HG02571 (cell line): Measurements from ENCODE around the gene GFM1.
"Not testable (repeated sequence)": the region's sequence is repeated elsewhere in the genome, so short reads cannot be mapped to it uniquely, and the experiment has no call there.

ENCODE experiments used
- ATAC-seq: cut with Tn5 transposase; IDR thresholded peaks from one replicate; pipeline ENCODE4 v1.9.1; 2021; ENCODE audit warnings: mild to moderate bottlenecking, moderate library complexity; ENCODE audit not compliant: unreplicated experiment

The GFM1 gene

DNA sequence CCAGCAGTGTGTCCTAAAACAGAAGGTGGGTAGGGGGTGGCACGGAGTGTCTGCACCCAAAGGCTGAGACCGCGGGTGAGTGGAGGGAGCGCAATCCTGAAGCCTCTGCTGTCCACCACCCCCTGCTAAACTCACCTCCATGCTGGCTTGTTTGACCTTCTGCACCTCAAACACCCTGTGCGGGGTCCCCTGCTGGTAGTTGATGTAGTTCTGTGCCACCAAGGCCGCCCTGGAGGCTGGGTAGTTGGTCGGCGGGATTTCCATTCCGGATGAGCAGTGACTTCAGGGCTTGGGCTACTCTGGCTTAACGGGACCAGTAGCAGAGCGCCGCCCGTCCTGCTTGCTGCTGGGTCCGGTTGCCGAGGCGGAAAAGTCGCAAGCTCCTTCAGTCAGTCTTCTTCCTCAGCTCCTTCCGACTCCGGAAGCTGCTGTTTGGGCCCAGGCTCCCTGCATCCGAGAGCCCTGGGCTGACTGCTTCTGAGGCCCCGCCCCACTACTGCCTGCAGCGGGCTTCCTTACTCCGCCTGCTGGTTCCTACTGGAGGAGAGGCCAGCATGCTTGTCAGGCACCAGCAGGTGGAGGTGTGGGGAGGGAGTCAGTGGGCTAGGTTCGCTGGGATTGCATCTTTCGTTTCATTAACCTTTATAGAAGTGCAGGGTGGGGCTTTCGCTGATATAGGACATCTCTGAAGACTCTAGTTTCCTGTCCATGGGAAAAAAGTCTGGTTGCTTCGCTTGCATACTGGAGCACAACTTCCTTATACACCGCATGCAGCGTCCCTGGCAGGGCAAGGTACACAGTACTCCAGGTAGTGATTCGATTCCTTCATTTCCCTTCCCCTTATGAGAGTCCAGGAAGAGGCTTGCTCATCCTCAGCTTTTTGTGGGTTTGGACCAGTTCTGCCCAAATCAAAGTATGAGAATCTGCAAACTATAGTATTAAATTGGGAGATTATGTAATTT is 28.2 kb downstream of the GFM1 start, which contains the start of gene LXN:
Gene LXN, minus strand, starts transcription at position 434 of the 962 bp plus-strand sequence. Its CDS starts 170 bp downstream, at position 264.
- peak; percentile 100 for ATAC-seq

DNA sequence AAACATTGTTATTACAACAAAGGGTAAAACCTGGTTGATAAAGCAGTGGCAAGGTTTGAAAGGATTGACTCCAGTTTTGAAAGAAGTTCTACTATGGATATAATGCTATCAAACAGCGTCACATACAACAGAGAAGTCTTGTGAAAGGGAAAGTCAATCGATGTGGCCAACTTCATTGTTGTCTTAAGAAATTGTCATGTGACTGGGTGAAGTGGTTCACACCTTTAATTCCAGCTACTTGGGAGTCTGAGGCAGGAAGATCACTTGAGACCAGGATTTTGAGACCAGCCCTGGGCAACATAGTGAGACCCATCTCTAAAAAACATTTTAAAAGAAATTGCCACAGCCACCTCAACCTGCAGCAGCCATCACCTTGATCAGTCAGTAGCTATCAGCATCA is 34.4 kb downstream of the GFM1 start:
- ATAC-seq: no peak

- no peak for ATAC-seq
These were observed 35.2 kb downstream of the GFM1 start for GRCh38 chr3:158679547-158680000.

GRCh38 chr3:158680861-158681260 is 36.5 kb downstream of the GFM1 start:
- ATAC-seq: no peak

DNA sequence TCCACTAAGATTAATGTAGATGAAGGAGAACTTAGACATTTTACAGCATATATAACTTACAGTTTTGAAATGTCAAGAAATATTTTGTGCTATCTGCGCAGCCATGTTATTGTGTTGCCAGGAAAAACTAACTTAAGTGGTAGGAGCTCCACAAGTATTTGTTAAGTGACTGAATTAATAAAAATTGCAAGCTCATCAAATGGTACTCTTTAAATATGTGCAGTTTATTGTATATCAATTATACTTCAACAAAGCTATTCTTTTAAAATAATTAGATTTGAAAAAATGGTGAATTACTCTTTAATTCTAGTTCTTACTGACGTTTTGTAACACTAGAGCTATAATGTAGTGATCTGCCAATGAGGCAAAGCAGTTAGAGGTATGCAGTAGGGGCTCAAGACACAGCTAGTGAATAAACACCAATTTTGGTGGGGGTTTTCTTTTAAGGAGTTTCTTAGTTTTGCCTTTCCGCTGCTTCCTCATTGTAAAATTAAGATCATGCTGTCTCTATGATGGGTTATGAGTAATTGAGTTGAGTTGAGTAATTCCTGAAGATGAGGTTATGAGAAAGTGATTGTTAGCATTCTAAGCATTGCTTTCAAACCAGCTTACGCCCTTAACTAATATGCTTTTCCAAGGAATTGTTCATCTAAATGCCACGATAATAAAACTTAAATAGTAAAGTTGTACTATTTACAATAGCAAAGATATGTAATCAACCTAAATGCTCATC is 39.1 kb downstream of the GFM1 start:
- ATAC-seq: no peak

GRCh38 chr3:158685159-158685558 is 40.8 kb downstream of the GFM1 start:
- no peak for ATAC-seq

- ATAC-seq: not testable (repeated sequence)
These were observed 49.6 kb downstream of the GFM1 start for GRCh38 chr3:158693866-158694456.

GRCh38 chr3:158696618-158697017 is 52.3 kb downstream of the GFM1 start:
- no peak for ATAC-seq

DNA sequence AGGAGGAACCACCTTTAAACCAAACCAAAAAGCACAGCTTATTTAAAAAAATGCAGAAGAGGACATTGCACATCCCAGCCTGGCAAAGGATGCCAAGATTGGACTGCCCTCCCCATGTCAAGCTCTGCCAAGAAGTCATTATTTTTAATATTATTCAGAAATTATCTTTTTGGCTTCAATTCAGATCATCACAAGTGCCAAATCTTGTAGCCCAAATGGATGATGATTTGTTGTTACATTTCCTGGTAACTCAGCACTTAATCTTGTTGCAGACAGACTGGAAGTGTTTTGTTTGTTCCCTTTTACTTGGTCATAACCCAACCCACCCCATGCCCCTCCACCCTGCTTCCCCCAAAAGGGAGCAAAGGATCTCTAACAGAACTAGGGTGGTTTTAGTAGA is 56.2 kb downstream of the GFM1 start:
- no peak for ATAC-seq

DNA sequence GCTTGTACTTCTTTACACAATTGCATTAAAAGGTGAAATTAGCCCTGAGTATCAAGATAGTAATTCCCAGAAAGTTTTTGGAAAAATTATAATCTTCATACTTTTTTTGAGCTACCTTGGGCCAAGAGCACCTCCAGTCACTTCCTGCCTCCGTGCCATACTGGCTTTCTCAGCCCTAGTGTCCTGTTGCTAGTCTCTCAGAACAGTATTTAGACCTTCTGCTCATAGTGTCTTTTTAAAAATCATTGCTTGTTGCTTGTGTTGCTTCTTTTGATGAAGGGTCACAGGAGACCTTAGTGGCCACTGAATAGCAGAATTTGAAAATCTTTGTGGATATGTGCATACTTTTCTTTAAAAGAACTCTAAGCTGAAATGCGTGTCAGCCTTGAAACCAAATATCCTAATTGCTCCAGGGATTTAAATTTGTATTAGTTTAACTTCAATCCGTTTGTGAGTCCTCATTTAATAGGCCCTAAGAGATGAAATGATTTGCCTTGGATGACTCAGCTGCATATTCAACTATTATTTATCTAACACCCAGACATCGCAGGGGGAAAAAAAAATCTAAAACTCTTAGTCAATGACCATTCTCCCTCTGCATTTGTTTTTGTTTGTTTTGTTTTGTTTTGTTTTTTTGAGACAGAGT is 57.2 kb downstream of the GFM1 start:
- no peak for ATAC-seq

GRCh38 chr3:158702815-158703481 is 58.6 kb downstream of the GFM1 start:
- ATAC-seq: no peak

GRCh38 chr3:158703566-158703965 is 59.2 kb downstream of the GFM1 start:
- ATAC-seq: no peak

DNA sequence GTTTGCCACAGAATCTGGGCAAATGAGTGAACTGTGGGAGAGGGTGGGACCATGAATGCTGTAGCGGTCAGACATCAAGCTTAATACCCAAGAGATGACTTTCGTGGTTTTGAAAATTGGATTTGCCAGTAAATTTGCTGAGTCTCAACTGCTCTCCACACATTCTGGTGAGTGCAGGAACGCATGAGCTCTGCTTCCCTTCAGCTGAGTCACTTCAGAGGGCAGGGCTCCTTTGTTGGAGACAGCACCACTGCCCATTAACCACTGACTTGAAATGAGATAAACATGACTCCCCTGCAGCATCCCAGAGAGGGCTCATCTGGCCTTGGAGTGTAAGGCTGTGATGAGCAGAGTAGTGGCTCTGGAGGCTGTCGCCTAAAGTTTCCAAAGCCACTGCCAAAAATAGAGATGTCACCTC is 65.3 kb downstream of the GFM1 start:
- ATAC-seq: no peak

DNA sequence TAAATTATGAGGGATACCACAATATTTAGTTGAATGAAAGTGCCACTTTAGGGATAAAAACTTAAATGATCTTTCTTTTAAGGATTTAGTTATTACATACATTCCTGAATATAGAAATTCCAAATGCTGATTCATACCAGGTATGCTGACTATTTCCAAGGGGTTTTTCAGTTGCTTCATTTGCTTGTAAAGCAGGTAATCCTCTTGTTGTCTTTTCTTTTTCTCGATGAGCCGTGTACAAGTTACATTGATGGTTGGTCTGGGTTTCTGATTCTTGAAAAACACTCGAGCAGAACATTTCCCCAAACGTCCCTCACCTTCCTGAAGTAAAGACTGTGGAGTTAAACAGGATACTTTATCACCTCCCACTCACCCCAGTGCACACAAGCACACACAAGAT is 66.3 kb downstream of the GFM1 start:
- ATAC-seq: no peak

DNA sequence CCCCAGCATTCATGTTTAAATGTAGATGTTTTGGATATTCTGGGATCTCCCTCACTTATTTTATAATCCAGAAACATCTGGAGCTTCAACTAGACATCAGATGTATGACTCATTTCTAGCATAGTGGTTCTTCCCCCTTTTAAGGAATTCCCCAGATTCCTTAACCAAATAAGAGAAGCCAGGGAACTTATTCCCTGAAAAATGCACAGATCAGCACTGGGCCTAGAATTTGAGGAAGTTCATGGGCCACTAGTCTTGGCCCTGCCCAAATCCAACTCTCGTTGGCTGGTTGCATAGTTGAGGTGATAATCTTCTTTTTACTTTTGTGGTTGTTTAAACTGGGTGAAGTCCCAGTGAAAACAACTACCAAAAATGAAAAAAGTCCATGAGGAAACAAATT is 67.6 kb downstream of the GFM1 start:
- no peak for ATAC-seq

- no peak for ATAC-seq
These were observed 68.1 kb downstream of the GFM1 start for GRCh38 chr3:158712443-158712842.

DNA sequence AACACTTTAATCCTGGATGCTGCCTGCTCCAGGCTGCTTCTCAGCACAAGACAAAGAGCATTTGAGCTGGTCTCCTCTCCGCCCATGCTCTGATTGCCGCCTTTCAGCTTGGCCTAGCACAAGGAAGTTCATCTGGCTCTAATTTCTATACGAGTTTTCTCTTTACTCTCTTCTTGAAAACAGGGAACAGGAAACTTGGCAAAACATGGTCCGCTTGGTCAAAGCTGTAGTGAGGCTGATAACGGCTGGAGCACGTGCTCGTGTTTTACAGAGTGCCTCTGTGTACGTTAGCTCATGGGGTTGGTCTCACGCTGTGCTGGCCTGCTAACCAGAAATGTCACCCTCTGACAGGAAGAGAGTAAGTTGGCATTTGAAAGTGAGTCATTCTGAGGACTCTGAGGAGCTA is 68.8 kb downstream of the GFM1 start:
- no peak for ATAC-seq

GRCh38 chr3:158717576-158717975 is 73.2 kb downstream of the GFM1 start:
- no peak for ATAC-seq

- ATAC-seq: no peak
These were observed 74.3 kb downstream of the GFM1 start for GRCh38 chr3:158718490-158719170.

GRCh38 chr3:158722108-158722507 is 77.8 kb downstream of the GFM1 start:
- ATAC-seq: no peak
